GM18909 (cell line): ENCODE results near the gene PRKCA.
"Not testable (repeated sequence)": the region's sequence is repeated elsewhere in the genome, so short reads cannot be mapped to it uniquely, and the experiment has no call there.

ENCODE experiments used
- ATAC-seq: cut with Tn5 transposase; IDR thresholded peaks from one replicate; pipeline ENCODE4 v1.9.1; 2021; ENCODE audit warnings: mild to moderate bottlenecking; ENCODE audit not compliant: unreplicated experiment, poor library complexity

PRKCA gene

DNA sequence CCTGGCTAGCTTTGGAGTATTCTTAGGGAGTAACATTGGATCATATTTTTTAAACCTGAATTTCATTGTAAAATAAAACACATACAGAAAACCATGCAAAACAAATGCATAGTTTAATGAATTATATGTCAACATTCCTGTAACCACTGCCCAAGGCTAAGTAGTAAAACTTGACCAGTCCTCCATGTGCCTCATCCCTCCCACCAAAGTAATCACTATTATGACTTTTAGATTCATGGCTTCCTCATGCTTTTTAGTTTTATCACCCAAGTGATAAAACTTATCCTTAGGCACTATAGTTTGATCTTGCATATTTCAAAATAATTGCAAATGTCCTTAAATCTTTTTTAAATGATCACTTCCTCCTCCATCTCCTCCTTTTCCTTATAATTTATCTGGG, 20.4 kb downstream of the PRKCA start:
- ATAC-seq, result no peak

DNA sequence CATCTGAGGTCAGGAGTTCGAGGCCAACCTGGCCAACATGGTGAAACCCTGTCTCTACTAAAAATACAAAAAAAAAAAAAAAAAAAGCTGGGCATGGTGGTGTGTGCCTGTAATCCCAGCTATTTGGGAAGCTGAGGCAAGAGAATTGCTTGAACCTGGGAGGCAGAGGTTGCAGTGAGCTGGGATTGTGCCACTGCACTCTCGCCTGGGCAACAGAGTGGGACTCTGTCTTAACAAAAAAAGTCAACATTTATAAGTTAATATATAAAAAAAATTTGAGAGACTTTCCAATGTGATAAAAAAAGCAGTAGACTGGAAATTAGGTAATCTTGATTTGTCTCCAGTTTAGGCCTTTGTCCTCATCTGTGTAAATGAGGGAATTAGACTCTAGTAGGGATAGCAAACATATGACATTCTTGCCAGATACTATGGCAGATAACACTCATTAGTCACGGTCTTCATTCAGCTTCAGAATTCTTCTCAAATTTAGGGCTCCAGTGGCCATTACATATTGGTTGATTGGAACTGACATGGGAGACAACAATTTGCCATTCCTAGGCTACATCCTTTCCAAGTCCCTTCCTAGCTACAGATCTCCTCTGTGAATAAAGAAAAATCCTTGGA, 22.1 kb downstream of the PRKCA start:
- ATAC-seq, result not testable (repeated sequence)

DNA sequence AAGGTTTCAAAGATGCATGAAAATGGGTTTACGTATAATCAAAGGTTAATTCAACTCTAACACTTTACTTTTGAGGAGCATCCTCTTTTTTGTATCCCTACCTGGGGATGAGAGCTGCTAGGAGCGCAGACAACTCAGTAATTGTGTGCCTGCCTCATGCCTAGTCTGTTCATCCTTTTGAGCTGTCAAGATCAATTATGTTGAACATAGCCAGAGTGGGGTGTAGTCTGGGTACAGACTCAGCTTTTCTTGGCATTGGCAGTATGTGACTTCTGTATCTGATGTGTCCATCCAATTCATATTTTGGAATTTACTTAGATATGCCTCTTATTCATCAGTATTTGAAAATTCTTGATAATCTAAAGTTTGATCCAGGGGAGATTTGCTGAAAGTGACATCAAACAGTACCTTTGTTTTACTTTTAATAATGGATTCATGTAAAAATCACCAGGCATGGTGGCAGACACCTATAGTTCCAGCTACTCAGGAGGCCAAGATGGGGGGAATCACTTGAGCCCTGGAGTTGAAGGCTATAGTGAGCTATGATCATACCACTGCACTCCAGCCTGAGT, 24.1 kb downstream of the PRKCA start:
- no peak for ATAC-seq

DNA sequence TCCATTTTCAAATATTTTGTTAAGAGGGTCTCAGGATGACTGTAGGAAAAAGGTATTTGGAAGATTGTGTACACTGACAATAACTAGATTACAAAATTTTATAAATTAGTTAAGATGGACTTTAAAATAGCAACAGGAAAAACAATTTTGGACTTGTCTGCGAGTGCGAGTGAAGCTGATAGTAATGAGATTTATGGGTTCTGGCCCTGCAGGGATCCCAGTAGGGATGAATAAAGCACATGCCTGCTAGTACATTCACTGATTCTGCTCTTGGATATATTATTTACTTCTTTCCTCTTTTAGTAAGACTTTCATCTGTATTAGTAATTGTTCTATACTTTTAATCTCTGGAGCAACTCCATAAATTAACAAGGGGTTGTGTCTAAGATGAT, 28.2 kb downstream of the PRKCA start:
- ATAC-seq, result no peak

DNA sequence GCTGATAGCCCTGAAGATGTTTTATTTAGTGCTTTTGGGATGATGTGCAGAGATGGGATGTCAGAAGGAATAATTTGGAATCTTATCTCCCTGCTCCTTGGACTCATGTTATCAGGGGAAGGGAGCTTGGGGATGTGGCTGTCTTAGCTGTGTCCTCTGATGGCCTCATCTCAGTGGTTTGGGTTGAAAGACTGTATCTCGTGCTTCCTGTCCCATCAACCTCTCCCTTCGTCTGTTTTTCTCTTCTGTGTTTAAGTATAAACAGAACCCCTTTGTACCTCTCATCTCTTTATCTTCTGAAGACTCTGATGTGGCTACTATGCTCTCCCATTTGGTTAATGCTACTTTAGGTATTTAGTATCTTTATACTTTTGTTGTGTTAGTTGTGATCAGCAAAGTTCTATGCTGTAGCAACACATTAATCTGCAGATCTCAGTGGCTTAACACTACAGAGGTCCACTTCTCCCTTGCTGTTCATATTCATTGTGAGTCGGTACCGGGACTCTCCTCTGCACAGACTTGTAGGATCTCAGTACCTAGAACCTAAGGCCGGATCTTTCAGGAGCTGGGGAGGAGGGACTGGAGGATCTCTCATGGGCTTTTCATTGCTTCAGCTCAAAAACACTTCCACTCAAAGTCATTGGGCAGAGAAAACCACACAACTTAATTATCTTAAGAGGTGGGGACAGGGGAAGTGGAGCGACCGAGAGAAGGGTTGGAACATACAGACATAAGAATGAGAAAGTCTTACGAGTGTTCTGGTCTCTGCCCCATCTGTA, 28.8 kb downstream of the PRKCA start:
- no peak for ATAC-seq

DNA sequence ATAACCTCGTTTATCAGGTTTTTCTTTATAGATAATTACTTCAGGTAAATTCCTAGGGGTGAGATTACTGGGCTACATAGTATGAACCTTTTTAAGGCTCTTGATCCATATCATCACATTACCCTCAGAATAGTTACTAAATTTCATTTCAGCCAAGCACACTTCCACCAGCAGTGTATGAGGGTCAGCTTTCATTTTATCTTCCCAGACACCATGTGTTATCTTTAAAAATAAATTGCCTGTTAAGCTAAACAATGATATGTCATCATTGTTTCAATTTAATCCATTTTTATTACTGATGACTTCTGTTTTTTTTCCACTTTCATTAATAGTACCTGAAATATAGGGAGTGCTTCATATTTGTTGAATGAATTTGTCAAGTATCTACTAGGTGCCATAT, 33.4 kb downstream of the PRKCA start:
- no peak for ATAC-seq

DNA sequence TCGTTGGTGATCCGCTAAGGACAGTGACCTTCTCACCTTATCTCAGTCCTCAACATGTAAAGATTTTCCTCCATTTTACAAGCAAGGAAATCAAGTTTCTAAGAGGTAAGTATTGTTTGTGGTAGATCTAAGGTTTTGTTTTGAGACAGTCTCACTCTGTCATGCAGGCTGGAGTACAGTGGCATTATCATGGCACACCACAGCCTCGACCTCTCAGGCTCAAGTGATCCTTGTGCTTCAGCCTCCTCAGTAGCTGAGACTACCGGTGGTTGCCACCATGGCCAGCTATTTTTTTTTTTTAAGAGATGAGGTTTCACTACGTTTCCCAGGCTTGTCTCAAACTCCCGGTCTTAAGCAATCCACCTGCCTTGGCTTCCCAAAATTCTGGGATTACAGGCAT, 34.9 kb downstream of the PRKCA start:
- ATAC-seq, result no peak

DNA sequence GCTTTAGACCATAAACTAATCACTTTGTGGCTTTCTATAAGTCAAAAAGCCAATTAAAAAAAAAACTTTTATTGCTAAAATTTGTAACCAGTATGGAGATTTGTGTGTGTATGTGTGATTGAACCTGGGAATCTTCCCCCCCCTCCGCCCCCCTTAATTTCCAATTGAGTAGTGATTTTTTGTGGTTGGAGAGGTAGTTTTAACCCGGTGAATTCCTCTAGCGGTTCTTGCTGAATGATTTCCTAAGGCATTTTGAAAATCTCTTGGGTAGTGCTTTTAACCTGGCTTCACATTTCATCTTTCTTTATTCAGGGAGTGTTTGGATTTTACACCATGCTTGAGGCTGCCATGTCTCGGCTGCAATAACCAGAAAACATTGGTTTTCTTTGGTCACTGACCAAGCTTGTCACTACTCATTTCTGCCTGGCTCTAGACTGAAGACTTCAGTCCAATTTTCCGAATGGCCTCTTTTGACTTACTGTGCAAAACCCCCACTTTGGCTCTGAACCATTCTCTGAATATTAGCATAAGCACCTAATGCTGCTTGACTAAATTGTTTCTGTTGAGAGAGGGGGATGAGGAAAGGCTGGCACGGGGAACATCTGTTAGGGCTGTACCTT, 35.6 kb downstream of the PRKCA start:
- no peak for ATAC-seq

DNA sequence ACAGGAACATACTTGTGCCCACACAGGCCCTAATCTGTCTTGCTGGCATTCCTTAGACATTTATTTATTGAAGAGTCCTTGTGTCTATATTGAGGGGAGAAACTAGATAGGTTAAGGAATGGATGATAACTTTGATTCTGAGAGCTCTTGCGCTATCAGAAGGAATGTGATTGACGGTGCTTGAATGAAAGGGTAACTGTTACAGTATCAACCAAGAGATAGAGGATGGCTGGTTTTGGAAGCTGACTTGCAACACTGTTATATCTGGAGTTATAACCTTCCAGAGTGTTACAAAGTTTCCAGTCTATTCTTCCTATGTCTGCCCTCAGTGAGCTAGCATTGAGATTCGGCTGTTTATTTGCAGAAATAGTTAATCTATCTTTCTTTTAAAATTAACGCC, 36.5 kb downstream of the PRKCA start:
- no peak for ATAC-seq

DNA sequence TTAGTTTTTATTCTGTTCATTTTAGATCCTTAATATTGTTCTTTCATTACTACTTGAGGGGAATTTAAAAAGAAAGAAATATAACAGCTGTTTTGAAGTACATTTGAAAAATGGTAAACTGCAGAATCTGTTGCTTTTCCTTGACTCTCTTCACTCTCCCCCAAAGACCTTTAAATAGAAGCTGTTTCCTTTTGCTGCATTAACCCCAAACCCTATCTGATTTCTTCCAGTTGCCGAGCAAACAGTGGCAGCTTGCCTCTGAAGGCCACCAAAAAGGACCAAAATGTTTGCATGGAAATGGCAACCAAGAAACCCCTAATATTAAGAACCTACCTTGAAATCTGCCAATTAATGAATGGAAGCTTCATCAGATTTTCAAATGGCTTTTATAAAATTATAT, 37.1 kb downstream of the PRKCA start:
- ATAC-seq, result no peak

DNA sequence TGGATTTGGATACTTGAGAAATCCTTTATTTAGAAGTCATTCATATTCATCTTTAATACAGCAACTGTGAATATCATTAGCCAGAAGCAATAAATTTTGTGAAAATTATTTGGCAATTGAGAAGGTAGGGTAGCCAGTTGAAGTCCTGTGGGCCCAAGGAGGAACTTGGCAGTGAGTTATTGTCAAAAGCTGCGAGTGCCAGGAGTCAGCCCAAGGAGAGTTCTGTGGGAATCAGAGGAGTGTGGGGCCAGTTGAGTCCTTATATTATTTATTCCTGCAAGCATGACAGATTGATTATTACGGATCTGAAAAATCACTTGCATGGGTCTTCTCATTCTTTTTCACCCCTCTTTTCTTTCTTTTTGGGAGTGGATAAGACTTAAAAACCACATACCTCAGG, 38.3 kb downstream of the PRKCA start:
- ATAC-seq, result no peak

DNA sequence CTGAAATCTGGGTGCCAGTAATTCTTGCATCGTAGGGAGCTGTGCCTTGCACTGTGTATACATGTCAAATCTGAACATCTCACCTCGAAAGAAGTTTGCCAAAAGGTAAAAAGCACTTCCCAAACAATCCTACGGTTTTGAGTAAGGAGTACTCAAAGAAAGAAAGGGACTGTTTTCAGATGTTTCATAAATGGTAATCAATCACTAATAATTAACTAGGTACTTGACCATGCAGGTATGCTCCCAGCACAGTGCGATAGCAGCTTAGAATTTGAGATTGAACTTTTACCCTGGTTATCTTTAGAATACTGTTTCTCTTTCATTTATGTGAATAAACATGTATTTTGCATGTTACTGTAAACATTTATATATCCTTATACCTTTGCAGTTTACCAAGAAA, 39.0 kb downstream of the PRKCA start:
- no peak for ATAC-seq

DNA sequence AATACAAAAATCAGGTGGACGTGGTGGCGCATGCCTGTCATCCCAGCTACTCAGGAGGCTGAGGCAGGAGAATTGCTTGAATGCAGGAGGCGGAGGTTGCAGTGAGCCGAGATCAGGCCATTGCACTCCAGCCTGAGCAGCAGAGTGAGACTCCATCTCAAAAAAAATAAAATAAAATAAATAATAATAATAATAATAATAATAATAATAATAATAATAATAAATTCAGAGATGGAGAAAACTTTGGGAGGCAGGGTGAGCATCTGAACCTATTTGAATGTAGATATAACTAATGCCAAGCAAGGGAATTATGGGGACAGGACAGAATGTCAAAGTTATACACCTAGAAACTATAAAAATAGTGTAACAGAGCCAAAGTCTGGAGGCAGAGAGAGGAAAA, 39.9 kb downstream of the PRKCA start:
- ATAC-seq, result not testable (repeated sequence)

DNA sequence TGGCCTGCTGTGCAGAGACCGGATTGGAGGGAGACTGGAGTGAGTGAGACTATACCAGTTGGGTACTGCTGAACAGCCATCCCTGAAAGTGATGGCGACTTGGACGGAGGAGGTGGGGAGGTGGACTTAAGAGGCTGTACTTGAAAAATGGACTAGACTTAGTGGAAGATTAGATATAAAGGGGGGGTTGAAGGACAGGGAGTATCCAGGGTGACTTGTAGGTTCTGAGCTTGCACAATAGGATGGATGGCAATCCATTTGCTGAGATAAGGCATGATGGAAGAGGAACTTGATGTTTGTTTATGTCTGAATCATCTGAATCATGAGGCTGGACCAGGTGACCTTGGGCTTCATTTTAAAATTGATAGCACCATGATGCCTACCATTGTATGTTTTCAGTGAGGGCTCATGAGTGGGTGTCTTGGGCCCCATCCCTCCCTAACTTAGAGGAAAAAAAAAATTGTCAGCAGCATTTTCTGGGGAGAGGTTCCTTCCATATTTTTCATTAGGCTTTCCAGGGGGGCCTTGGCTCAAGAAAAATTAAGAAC, 41.2 kb downstream of the PRKCA start:
- ATAC-seq, result no peak

DNA sequence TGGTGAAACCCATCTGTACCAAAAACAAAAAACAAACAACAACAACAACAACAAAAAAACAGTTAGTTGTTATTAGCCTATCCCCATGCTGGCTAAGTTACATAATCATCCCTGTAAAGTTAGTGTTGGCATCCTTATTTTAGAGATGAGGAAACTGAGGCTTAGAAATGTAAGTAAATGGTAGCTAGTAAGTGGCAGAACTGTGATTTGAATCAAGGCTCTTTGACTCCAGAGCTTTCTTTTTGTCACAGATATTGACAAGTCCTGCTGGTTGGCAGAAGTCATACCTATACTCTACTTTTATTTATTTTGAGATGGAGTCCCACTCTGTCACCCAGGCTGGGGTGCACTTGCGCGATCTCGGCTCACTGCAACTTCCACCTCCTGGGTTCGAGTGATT, 42.1 kb downstream of the PRKCA start:
- no peak for ATAC-seq

DNA sequence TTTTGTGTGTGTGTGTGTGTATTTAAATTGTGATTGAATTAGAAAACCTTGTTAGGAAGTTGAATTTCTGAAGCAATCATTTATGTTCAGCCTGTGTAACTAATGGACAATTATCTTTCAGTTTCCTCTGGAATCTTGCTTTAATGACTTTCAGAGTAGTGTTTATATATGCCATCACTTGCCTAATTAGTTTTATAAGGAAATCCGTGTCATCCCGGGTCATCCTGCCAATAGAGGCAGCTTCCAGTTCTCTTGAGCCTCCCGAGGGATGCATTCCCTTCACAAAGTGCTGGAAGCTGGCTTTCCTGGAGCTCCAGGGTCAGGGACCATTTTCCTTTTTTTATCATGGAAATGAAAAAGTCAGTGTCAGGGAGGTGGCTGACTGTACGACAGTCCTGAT, 42.9 kb downstream of the PRKCA start:
- no peak for ATAC-seq

DNA sequence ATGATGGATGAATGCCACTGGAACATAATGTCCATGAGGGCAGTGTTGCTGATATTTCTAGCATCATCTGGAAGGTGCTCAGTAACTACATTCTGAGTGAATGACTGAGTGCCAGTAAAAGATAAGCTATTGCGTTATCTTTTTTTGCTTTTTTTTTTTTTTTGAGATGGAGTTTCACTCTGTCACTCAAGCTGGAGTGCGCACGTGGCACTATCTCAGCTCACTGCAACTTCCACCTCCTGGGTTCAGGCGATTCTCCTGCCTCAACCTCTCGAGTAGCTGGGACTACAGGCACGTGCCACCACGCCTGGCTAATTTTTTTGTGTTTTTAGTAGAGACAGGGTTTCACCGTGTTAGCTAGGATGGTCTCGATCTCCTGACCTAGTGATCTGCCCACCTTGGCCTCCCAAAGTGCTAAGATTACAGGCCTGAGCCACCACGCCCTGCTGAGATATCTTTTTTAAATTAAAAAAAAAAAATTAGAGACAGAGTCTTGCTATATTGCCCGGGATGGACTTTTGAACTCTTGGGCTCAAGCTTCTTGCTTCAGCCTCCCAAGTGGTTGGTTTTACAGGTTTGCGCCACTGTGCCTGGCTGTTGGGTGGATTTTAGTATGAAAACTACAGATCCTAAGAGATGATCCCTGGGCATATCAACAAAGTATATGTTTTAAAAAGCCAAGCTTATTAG, 43.7 kb downstream of the PRKCA start:
- ATAC-seq, result not testable (repeated sequence)

DNA sequence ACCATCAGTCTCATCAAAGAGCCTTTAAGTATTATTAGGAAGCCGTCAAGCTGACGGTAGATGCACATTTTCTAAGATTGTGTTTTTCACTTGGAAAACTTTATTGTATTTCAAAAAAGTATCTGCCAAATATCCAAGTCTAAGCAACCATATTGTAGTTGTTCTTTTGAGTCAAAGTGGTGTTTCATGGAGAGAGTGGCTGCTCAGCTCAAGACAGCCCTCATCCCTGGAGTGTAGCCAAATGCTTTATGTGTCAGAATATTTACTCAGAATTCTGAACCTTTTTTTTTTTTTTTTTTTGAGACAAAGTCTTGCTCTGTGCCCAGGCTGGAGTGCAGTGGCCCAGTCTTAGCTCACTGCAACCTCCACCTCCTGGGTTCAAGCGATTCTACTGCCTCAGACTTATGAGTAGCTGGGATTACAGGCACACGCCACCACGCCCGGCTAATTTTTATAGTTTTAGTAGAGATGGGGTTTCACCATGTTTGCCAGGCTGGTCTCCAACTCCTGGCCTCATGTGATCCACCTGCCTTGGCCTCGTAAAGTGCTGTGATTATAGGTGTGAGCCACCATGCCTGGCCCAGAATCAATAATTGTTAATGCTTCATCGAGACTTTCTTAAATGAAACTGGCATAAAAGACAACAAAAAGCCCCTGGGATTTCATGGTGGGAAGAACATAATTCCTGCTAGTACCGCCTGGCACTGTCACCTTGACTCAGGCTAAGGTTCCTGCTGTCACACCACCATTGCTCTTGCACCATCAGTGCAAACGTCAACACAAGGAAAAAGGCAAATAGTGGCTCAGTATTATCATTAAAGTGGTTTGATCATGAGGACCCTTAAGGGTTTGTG, 45.5 kb downstream of the PRKCA start:
- no peak for ATAC-seq

DNA sequence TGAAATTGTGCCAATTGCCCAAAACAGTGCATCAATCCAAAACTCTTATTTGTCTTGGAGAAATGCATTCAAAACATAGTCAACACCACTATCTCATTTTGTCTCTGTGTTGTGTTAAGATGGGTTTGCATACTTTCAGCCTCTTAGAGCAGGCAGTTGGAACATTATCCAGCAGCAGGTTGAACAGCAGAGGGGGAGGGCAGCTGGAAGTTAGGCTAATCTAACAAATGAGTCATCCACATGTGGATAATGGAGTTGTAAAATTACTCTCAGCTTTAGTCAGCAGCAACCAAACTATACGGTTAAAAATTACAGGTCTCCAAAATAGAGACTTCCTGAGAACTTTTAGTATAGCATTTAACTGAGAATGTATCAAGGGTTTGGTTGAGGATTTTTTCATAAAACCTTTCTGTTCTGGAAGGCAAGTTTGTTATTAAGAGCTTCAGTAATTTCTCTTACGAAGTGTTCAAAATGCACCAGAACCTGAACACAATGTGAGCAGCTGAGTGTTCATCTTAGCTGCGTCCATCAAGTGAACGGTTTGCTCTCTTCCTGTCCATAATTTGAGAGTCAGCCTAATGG, 46.3 kb downstream of the PRKCA start:
- no peak for ATAC-seq
